C4-2B (cell line): ENCODE data around the gene IL1RL1.

ENCODE experiments used
- H3K27ac ChIP-seq: fragments of 450-650 bp; 2 replicates; pipeline ENCODE4 v1.5.1; 2017
- ZFX ChIP-seq: fragments of 450-650 bp; IDR thresholded peaks from 2 replicates; pipeline ENCODE4 v1.6.1; 2017
- TF ChIP-seq, protein P1 (sequence below): fragments of 450-650 bp; conservative IDR thresholded peaks from 2 replicates; pipeline ENCODE4 v1.5.1; 2017; ENCODE audit warnings: mild to moderate bottlenecking

IL1RL1 gene

DNA sequence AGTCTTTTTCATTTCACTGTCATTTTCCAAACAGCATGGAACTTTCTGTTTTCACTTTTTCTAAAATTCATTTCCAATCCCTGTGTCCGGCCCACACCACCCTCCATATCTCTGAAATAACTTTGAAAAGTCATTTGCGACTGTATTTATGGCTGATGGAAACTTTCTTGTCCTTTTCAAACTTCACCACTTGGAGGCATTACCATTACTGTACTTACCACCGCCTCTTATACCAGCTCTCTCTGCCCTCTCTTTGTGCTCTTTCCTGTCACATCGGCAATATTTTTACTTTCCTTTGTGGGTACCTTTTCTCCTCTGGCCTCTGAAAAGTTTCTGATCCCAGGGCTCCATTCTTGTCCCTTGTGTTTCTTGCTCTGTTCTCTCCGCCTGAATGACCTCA, 39.5 kb upstream of the IL1RL1 start:
- no peak overlapping the region for H3K27ac ChIP-seq
- TF ChIP-seq ZFX = no peak
- TF ChIP-seq, protein P1, sequence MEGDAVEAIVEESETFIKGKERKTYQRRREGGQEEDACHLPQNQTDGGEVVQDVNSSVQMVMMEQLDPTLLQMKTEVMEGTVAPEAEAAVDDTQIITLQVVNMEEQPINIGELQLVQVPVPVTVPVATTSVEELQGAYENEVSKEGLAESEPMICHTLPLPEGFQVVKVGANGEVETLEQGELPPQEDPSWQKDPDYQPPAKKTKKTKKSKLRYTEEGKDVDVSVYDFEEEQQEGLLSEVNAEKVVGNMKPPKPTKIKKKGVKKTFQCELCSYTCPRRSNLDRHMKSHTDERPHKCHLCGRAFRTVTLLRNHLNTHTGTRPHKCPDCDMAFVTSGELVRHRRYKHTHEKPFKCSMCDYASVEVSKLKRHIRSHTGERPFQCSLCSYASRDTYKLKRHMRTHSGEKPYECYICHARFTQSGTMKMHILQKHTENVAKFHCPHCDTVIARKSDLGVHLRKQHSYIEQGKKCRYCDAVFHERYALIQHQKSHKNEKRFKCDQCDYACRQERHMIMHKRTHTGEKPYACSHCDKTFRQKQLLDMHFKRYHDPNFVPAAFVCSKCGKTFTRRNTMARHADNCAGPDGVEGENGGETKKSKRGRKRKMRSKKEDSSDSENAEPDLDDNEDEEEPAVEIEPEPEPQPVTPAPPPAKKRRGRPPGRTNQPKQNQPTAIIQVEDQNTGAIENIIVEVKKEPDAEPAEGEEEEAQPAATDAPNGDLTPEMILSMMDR = 0 out of 2 replicates have a peak, but pooled peaks have one; percentile 11

DNA sequence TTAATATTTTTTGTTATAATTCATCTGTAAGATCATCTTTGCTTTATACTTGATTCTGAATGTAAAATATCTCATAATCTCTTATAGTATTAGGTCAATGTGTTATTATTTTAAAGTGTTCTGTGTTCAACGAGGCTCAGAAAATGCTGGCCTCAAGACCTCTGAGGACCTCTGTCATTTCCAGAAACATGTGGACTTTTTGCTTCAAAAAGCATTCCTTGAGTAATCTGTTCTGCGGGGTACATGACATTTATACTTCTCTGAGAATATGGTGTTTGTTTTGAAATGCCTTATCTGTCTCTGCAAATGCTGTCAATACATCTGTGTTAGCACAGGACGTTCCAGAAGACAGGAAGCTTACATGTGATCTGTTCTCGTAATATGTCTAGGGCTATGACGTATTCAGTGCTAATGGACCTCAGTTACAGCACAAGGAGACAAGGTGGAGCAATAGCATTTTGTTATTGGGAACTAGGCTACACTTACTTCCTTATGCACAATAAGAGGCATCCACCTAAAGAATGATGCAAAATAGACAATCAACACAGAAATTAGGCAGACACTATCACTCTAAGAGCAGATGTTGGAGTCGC, 37.6 kb upstream of the IL1RL1 start:
- TF ChIP-seq ZFX = no peak
- TF ChIP-seq, protein P1 = no peak
- no peak overlapping the region for H3K27ac ChIP-seq

DNA sequence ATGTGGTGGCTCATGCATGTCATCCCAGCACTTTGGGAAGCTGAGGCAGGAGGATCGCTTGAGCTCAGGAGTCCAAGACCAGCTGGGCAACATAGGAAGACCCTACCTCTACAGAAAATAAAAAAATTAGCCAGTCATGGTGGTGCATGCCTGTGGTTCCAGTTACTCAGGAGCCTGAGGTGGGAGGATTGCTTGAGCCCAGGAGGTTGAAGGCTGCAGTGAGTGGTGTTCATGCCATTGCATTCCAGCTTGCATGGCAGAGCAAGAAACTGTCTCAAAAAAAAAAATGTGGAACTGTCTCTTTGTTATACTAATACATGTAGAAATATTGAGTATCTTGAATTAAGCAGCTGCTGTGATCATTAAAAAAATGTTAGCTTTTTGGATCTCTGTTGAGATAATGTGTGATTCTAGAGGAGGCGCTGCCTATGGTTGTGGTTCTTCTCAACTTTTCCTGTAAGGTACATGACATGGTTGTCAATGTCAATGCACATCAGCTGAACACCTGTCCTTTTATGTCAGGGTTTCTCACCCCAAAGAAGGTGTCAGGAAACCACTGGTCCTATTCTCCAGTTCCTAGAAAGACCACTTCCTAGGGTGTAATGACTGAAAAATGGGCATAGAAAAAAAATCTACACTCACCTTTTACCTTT, 34.7 kb upstream of the IL1RL1 start:
- no peak overlapping the region for H3K27ac ChIP-seq
- TF ChIP-seq ZFX = no peak
- TF ChIP-seq, protein P1 = no peak

DNA sequence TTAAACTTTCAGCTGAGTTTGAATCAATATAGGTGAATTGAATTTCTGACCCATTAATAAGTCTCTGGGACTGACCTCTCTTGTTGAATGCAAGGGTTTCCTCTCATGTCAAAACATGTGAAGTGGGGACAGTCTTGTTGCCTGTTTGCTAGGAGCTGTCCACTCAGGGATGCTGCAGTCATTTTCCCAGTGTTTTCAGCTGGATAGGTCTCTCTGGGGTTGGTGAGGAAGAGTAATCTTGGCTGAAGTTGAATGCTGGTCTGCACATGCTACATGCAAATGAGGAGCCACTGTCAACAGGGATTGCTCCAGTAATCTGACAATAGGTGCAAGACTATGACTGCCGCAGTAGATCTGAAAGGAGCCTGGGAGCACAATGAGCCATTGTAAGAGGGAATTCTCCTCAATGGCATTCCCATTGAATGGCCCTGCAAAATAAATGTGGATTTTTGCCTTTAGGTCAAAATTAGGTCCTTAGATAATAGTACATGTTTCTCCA, 34.1 kb upstream of the IL1RL1 start:
- TF ChIP-seq ZFX = no peak
- TF ChIP-seq, protein P1 = no peak
- H3K27ac ChIP-seq = no peak overlapping the region

DNA sequence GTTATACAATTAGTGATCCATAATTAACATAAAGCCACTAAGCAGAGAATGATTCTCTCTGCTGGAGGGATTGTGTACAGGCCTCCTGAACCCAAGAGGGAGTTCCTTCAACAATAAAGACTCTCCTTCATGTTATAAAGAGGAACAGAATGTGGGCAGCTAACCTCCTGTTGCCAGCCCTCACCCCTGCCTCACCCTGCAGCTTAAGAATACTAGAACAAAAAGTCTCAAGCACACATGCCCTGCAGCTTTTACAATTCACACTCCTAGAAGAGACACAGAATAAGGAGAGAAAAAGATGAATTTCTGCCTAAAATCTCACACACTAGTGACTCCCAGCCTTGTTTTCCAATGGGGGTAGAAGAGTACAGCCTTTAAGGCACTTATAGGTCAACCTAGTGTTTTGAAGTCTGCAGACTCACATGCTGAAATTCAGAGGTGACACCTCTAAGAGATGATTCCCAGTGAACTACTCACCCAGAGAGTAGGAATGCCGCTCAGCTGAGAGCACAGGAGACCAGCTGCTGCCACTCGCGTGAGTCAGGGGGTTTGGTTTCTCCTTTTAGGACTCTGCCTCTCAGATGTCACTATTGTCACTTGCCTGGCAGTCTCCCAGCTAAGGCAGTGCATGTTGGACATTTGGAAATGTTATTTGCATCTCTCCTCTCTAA, 32.5 kb upstream of the IL1RL1 start:
- H3K27ac ChIP-seq = no peak overlapping the region
- TF ChIP-seq, protein P1 = no peak
- no peak for TF ChIP-seq ZFX

DNA sequence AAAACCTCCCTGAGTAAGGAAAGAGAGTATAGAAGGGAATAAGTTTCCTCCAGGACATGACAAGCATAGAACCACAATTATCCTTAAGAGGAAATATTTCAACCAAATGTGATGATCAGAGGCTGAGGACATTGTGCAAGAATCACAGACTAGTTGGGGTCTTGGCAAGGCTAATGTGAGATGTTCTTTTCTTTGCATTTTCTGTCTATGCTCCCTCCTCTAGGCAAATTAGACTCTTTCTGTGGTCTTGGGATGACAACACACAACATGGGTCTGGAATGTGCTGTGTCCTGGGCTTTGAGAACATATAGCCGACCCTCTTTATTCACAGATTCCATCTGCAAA, 32.0 kb upstream of the IL1RL1 start:
- TF ChIP-seq, protein P1 = no peak
- no peak for TF ChIP-seq ZFX
- no peak overlapping the region for H3K27ac ChIP-seq

DNA sequence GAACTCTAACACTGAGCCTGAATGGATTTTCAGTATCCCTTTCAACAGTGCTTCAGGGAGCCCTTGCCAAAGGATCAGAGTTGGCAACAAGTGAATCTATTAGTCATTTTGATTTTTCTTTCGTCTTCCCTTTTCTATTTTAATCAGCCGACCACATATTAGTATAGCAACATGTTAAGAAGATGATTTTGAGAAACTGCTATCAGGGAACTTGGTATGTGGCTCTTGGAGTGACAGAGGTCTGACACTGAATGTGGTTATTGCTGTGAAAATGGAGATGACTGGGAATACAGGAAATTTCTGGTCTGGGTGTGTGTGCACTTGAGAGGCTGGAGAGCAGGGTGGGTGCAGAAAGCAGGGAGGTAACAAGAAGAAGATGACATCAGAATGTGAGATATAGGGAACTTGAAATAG, 28.7 kb upstream of the IL1RL1 start:
- TF ChIP-seq ZFX = no peak
- TF ChIP-seq, protein P1 = no peak
- no peak overlapping the region for H3K27ac ChIP-seq
